ENCODE data around the gene FBXO24. TPM values are rescaled to one million over a fixed set of nuclear protein-coding genes. Genes with fewer than 3 reads are reported as not detected.

The FBXO24 gene
- total RNA-seq, 2 donors from 2014 or later = 1.8 to 5.3 TPM

GRCh38 chr7:100552532-100552931 lies 33.6 kb upstream of the FBXO24 start:
- ATAC-seq (no peak), DNase-seq (no peak)
- peaks cover 17% of the 10 kb centered on the region for H3K4me1 ChIP-seq
- no peaks in the 10 kb centered on the region for H3K27me3 ChIP-seq
- peaks cover 12 to 23% of the 10 kb centered on the region in 2 donors for H3K36me3 ChIP-seq (replicated peaks in 1 of 2; ENCODE audit: insufficient read depth in 1 of 2, low read depth in 2 of 2)
- 92 to 100% methylated on average over 2 of the region's 2 CpGs for WGBS, 2 donors
- H3K9me3 ChIP-seq = no peaks in the 10 kb centered on the region
- intact Hi-C loops (cut with DNase I) = no loop called here
- H3K27ac ChIP-seq = no peak overlapping the region
- H3K4me3 ChIP-seq = no peak overlapping the region
- TF ChIP-seq CTCF (IDR thresholded peaks at IDR 0.05) (no peak), POLR2A (IDR thresholded peaks at IDR 0.05) (no peak)

GRCh38 chr7:100553032-100553431 lies 33.1 kb upstream of the FBXO24 start:
- Histone ChIP-seq H3K9me3 (no peaks in the 10 kb centered on the region), H3K27ac (no peak overlapping the region), H3K4me1 (peaks cover 12% of the 10 kb centered on the region), H3K4me3 (no peak overlapping the region), H3K36me3 (replicated peaks in 1 of 2; ENCODE audit: insufficient read depth in 1 of 2, low read depth in 2 of 2) (peaks cover 12 to 23% of the 10 kb centered on the region in 2 donors), H3K27me3 (no peaks in the 10 kb centered on the region)
- TF ChIP-seq POLR2A (IDR thresholded peaks at IDR 0.05) (no peak), CTCF (IDR thresholded peaks at IDR 0.05) (no peak)
- WGBS, 2 donors = 93 to 96% methylated on average over 3 of the region's 3 CpGs
- no peak for DNase-seq
- ATAC-seq = no peak
- intact Hi-C loops (cut with DNase I) = no loop called here

- ATAC-seq = no peak
- Histone ChIP-seq H3K36me3 (replicated peaks in 1 of 2; ENCODE audit: insufficient read depth in 1 of 2, low read depth in 2 of 2) (peaks cover 12 to 24% of the 10 kb centered on the region in 2 donors), H3K4me3 (no peak overlapping the region), H3K27me3 (no peaks in the 10 kb centered on the region), H3K27ac (no peak overlapping the region), H3K9me3 (no peaks in the 10 kb centered on the region), H3K4me1 (peaks cover 12% of the 10 kb centered on the region)
- intact Hi-C loops (cut with DNase I) = no loop called here
- no peak for TF ChIP-seq CTCF (IDR thresholded peaks at IDR 0.05)
- no peak for TF ChIP-seq POLR2A (IDR thresholded peaks at IDR 0.05)
- no peak for DNase-seq
- 77 to 82% methylated on average over 5 of the region's 5 CpGs for WGBS, 2 donors
These were observed 30.4 kb upstream of the FBXO24 start for GRCh38 chr7:100555701-100556100.

- TF ChIP-seq POLR2A (IDR thresholded peaks at IDR 0.05) = no peak
- no peak for TF ChIP-seq CTCF (IDR thresholded peaks at IDR 0.05)
- no peak for DNase-seq
- Histone ChIP-seq H3K36me3 (replicated peaks in 1 of 2; ENCODE audit: insufficient read depth in 1 of 2, low read depth in 2 of 2) (peaks cover 12 to 24% of the 10 kb centered on the region in 2 donors), H3K4me1 (peaks cover 12% of the 10 kb centered on the region), H3K27me3 (no peaks in the 10 kb centered on the region), H3K4me3 (no peak overlapping the region), H3K9me3 (no peaks in the 10 kb centered on the region), H3K27ac (no peak overlapping the region)
- no peak for ATAC-seq
- intact Hi-C loops (cut with DNase I) = no loop called here
- 64 to 78% methylated on average over 4 of the region's 4 CpGs for WGBS, 2 donors
These were observed 29.6 kb upstream of the FBXO24 start for GRCh38 chr7:100556541-100556940.

- WGBS, 2 donors = 65 to 69% methylated on average over 4 of the region's 4 CpGs
- Histone ChIP-seq H3K4me3 (no peak overlapping the region), H3K4me1 (peaks cover 16% of the 10 kb centered on the region), H3K27me3 (no peaks in the 10 kb centered on the region), H3K9me3 (no peaks in the 10 kb centered on the region), H3K36me3 (replicated peaks in 1 of 2; ENCODE audit: insufficient read depth in 1 of 2, low read depth in 2 of 2) (peaks cover 6 to 15% of the 10 kb centered on the region in 2 donors), H3K27ac (peak overlapping the region; percentile 51 to 69 (median 56))
- TF ChIP-seq CTCF (IDR thresholded peaks at IDR 0.05) (no peak), POLR2A (IDR thresholded peaks at IDR 0.05) (no peak)
- ATAC-seq = no peak
- DNase-seq = no peak
- intact Hi-C loops (cut with DNase I) = no loop called here
These were observed 27.0 kb upstream of the FBXO24 start for GRCh38 chr7:100559127-100559526.

Data from body of pancreas (tissue), 4 donors.